ENCODE results near the gene PDK2.
A peak's percentile ranks its signal among the peaks of the same experiment; 100 is the strongest.

PDK2 gene

DNA sequence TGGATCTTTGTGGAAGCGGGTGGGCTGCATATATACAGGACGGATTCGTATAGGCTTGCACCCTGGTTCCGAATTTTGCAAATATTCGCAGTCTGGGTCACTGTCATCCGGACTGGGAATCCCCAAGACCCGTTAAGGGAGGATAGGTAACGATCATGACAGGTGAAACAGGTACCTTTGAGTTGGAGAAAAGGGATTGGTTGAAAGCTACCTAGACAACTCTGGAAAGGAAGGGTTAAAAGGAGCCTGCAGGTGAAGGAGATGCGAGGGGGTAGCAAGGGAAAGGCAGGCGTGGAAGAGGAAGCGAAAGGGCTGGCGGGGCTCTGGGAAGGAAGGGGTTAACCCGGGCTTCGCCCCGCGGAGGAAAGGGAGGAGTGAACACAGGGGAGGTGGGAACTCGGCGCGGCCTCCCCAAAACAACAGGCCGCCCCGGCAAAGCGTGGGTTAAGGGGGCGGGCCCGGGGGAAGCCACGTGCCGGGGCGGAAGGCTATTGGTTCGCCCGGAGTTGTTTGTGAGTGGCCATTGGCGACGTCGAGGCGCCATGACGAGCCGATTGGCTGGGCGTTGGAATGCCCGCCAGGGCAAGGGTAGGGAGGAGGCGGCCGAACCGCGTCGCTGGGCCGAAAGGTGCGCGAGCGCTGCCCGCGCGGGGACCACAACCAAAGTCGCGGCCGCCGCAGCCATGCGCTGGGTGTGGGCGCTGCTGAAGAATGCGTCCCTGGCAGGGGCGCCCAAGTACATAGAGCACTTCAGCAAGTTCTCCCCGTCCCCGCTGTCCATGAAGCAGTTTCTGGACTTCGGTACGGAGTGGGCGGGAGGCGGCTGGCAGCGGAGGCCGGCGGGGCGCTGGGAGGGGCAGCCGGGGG, at the start of gene PDK2:
Gene PDK2 (plus strand): TSS at position 599 of the 867 bp plus-strand sequence. CDS start 85 bp downstream, at position 684.
- DNase-seq: peak; percentile 98

DNA sequence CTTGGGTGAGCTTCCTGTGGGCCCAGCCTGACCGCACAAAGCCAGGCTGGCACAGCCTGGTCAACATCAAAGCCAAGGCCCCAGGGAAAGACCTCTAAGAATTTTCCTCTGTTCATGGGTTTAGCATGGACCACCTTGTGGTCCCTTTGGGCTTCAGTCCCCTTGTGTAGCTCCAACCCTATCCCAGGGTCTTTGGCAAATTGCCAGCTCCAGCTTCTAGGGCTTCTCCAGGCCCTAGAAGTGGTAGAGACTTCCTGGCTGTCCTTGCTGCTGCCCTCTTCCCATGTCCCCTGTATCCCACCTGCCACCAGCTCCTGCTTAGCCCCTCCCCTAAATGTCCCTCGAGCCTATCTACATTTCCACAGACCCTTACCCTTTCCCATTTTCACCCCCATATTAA, 49.0 kb upstream of the PDK2 start:
- DNase-seq: no peak

GRCh38 chr17:50046667-50047066, 48.5 kb upstream of the PDK2 start:
- no peak for DNase-seq

GRCh38 chr17:50047083-50047482, 48.1 kb upstream of the PDK2 start:
- no peak for DNase-seq

- DNase-seq: no peak
Measured at GRCh38 chr17:50047488-50048126, 47.5 kb upstream of the PDK2 start.

DNA sequence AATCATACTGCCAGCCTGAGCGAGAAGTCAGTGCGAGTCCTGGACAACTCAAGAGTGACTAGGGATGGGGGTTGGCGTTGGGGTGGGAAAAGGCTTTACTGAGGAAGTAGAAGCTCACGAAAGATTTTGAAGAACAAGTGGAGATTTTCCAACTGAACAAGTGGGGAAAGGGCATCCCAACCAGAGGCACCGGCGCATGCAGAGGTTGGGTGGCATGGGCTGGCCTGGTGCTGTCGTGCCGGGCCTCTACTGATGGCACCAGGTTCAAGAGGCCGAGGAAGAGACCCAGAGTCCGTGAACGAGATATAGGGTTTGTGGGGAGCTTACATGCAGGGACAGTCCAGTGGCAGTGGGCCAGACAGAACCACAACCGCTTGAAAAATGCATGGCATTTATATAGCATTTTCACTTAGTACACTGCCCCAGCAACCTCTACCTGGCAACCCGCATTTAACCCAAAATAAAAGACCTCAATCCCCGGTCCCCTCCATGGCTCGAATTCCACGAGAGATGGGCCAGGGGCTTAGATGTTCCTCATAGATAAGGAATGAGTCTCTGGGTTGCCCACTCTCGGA, 46.9 kb upstream of the PDK2 start:
- no peak for DNase-seq

DNA sequence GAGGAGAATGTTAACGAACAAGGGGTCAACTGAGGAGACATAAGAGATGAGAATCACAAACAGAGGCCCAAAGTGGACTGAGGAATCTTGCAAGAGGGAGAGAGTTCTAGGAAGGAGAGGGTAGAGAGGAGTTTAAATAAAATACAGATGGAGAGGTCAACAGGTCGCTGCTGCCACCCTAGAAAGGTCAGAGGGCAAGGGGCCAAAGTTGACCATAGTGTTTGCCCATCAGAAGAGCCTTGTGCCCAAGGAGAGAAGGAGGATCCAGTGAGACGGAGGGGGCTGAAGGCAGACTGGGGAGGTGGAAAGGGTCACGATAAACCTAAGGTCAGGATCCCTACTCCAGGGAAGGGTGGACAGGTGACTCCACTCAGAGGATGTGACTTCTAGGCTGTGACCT, 46.2 kb upstream of the PDK2 start:
- DNase-seq: no peak

DNA sequence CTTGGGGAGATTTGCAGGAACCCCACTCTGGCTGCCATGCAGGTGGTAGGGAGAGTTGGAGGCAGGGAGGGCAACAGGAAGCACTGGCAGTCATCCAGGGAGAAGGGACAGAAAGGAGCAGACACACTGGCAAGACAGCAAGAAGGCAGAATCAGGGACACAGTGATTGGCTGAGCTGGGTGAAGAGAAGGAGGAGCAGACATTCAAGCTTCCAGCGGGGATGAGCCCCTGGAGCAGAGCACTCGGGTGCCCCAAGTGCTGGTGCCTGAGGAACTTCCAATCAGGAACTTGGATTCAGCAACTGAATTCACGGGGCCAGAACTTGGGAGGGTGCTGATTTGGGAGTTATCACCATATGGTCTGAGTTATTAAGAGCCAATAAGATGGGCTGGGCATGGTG, 45.5 kb upstream of the PDK2 start:
- DNase-seq: no peak

DNA sequence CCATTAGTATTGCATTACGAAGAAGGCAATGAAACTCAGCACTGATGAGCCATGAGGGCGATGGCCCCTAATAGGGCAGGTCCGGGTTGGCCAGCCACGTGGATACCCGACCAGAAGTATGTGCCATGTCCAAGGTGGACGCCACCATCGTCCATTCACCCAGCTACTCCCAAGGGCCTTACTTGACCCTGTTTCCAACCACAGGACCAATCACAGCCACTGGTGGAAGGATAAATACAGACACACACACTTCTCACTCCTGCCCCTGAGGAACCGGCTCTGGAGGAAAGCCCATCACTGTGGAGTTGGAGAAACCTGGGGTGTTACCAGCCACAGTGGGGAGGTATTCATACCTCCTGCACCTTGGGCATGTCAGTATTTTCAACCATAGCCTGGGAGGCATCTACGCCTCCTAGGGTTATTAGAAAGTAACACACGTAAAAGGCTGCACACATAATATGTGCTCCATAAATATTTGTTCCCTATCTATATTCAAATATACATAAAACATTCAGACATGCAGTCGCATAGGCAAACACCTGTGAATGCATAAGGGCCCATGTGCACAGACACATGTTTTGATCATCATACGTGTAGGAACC, 44.6 kb upstream of the PDK2 start:
- DNase-seq: no peak

- DNase-seq: no peak
Measured at GRCh38 chr17:50051082-50051576, 44.0 kb upstream of the PDK2 start.

DNA sequence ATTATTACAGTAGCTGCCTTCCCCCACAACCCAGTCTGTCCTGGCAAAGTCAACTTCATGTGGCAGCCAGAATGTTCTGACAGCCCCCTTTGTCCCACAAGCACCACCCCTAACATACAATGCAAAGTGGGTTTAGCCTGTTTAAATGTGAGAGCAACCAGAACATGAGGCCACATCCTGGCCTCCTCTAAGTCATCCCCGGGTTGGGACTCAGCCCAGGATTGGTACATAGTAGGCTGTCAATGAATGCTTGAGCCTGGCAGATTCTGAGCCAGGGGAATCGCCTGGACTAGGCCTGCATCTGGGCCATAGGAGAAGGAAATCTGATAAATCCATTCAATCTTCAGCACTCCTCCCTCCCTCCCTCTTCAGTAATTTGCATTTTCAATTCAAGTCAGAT, 43.5 kb upstream of the PDK2 start:
- no peak for DNase-seq

DNA sequence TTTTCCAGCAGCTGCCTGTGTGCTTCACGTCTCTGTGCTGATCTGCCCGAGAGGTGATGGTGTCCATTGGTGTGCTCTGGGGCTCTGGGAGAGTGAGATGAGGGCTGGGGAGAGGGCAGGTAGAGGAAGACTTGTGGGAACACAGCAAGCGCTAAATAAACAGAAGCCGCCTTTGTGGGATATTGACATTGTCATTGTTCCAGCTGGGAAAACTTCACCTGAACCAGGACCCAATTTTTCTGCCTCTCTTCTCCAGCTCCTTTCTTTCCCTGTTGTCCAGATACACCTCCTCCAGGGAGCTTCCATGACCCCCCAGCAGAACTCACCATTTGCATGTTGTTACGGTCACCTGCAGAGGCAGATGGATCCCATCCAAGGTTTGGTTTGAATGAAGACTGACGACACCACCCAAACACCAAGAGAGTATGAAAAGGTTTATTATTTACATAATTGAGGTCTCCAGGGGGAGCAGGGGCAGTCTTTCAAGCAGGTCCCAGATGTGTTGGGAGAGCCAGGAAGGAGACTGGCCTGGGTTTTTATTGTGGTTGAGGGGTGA, 42.8 kb upstream of the PDK2 start:
- no peak for DNase-seq

DNA sequence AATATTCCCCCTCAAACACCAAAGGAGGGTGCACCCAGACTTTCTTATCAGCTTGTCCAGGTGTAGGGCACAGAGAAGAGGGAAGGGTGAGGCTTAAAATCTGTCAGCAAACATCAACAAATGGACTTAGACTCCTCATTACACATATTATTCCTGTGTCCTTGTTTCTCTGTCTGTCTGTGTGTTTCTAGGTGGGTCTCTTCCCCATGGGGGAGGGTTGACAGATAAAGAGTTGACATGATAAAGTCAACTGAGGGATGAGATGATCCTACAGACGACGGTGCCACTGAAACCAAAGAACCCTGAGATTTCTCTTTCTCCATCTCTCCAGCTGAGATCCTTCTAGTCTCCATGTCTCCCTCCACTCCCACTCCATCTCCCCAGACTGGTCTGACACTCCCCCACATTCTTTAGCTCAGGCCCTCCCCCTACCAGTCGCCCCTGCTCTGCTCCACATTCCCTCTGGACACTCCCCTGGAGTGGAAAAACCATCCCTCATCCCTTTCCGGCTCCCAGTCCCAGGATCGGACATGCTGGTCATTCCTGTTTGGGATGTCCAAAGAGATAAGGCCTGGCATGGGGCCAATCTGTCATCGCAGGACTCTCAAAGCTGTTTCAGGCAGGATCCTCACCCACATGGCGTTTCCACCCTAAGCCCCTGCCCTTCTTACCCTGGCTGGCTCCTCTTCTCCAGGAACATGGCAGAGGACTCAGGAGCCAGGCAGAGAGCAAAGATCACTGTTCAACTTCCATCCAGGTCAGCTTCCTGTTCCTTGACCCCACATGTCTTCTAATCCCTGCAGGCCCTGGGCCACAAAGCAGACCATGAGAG, 42.1 kb upstream of the PDK2 start:
- DNase-seq: no peak

GRCh38 chr17:50053654-50053960, 41.5 kb upstream of the PDK2 start:
- no peak for DNase-seq

- DNase-seq: no peak
Measured at GRCh38 chr17:50055055-50055425, 40.1 kb upstream of the PDK2 start.

DNA sequence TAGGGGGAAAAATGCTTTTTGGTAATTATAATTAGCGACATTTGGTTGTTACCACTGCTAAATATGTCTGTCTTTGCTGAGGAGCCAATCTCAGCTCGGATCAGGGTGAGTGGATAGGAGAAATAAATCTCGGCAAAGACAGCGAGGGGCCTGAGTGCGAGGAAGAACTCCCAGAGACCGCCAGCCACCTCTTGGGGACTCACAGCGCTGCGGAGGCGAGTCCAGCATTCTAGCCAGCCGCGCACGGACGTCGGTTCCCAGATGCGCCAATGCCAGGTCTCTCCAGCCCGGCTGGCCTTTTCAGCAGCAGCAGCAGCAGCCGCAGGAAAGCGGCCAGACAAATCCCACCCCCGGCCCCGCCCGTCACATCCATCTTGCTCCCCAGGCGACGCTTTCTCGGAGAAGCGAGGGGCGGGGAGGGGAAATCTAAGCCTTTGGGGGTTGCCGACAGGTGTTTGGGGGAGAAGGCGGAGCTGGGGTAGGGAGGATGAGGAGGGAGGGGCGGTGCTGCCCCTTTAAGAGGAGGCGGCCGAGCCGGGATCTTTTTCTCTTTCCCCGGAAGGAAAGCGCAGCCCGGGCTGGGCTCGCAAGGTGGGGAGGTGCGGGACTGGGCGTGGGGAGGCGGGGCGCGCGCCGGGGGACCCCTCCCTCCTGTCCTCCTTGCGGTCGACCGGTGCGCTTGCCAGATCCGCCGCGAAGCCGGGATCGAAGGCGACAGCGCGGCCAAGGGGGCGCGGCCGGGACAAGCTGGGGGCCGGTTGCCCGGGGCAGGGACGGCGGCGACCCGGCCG, 39.5 kb upstream of the PDK2 start, which contains the start of gene ITGA3:
Gene ITGA3 (plus strand): TSS at position 685 of the 791 bp plus-strand sequence. CDS start 330 bp downstream, outside the sequence.
- DNase-seq: peak; percentile 80

GRCh38 chr17:50056217-50056960, 38.8 kb upstream of the PDK2 start:
- DNase-seq: peak; percentile 63

GRCh38 chr17:50056961-50057330, 38.2 kb upstream of the PDK2 start:
- DNase-seq: no peak

DNA sequence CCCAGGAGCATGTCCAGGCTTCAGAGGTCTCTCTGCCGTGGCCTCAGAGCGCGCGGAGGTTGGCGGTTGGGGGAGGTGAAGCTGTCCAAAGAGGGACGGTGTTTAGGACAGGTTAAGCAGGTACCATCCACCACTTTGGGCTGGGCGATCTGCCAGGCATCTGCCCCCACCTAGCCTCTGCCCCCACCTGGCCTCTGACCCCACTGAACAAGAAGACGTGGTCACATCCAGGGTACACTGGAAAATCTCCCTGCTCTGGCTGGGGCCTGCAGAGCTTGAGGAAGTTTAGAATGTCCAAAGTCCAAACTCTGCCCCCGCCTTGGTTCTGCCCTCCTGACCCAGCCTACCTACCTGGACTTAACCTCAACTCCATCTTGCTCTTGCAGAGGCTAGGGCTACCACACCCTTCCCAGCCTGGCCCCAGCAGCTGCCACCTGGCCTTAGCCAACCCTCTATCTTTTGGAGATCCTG, 37.6 kb upstream of the PDK2 start:
- no peak for DNase-seq

DNA sequence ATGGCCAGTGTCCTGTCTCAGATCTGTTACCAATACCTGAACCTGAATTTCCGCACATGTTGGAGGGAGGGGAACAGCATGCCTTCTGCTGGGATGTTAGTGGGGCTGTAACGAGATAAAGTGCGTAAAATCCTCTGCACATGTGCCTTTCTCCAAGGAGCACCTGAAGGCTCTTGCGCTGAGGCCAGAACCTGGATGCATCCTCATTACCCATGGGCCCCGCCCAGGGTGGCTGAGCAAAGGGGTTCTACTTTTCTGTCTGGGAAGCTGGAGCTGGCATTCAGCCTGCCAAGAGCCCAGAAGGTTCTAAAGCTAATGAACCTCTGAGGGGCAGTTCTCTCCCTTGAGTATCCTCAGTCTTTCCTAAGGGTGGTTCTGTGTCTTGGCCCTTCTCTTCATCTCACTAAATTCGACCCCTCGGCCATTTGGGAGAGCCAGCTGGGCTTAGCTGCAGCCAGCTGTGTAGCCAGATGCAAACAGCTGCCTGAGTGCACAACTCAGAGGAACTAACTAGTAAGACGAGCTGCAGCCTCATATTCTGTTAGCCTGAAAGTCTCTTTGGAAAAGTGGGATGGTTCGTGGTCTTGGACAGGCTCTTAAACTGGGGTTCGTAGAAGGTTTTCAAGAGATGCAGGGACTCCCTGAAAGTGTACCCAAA, 36.7 kb upstream of the PDK2 start:
- DNase-seq: peak; percentile 56
